GM23248 (cell line): ENCODE results near the gene TNIP1. TPM values are rescaled to one million over a fixed set of nuclear protein-coding genes. Genes with fewer than 3 reads are reported as not detected.

Source experiments
- DNase-seq: peaks from one replicate; pipeline ENCODE4 v3.0.0-alpha.2; 2015
- H2AFZ ChIP-seq: fragments of 200-600 bp; sonication (generic); 2 replicates; pipeline ENCODE4 v1.6.1; 2016; ENCODE audit warnings: antibody characterized with exemption
- H3F3A ChIP-seq: fragments of 200-600 bp; sonication (generic); 2 replicates; pipeline ENCODE4 v1.6.1; 2016; ENCODE audit warnings: mild to moderate bottlenecking, antibody characterized with exemption, mixed run types; ENCODE audit not compliant: insufficient read depth
- H3K27ac ChIP-seq: fragments of 200-600 bp; sonication (generic); 2 replicates; pipeline ENCODE4 v1.5.1; 2016; ENCODE audit warnings: mild to moderate bottlenecking
- H3K27me3 ChIP-seq: fragments of 200-600 bp; sonication (generic); replicated peaks from 2 replicates; pipeline ENCODE4 v1.6.1; 2016; ENCODE audit warnings: mild to moderate bottlenecking; ENCODE audit not compliant: insufficient read depth
- H3K36me3 ChIP-seq: fragments of 200-600 bp; sonication (generic); 2 replicates; pipeline ENCODE4 v1.6.1; 2016; ENCODE audit warnings: low read depth, mild to moderate bottlenecking
- H3K4me1 ChIP-seq: fragments of 200-600 bp; sonication (generic); 2 replicates; pipeline ENCODE4 v1.6.1; 2016; ENCODE audit warnings: mild to moderate bottlenecking; ENCODE audit not compliant: insufficient read depth
- H3K4me2 ChIP-seq: fragments of 200-600 bp; sonication (generic); one replicate; pipeline ENCODE4 v1.6.1; 2016; ENCODE audit warnings: mild to moderate bottlenecking; ENCODE audit not compliant: unreplicated experiment
- H3K4me3 ChIP-seq: fragments of 200-600 bp; sonication (generic); 2 replicates; pipeline ENCODE4 v1.5.1; 2016; ENCODE audit warnings: mild to moderate bottlenecking
- H3K79me2 ChIP-seq: fragments of 200-600 bp; sonication (generic); 2 replicates; pipeline ENCODE4 v1.6.1; 2016; ENCODE audit warnings: mild to moderate bottlenecking; ENCODE audit not compliant: insufficient read depth
- H3K9ac ChIP-seq: fragments of 200-600 bp; sonication (generic); 2 replicates; pipeline ENCODE4 v1.6.1; 2016; ENCODE audit warnings: mild to moderate bottlenecking
- H3K9me2 ChIP-seq: fragments of 200-600 bp; sonication (generic); 2 replicates; pipeline ENCODE4 v1.6.1; 2016; ENCODE audit warnings: mixed run types, mild to moderate bottlenecking, moderate library complexity; ENCODE audit not compliant: insufficient read depth
- H3K9me3 ChIP-seq: fragments of 200-600 bp; sonication (generic); one replicate; pipeline ENCODE4 v1.6.1; 2017; ENCODE audit warnings: low read depth
- H4K20me1 ChIP-seq: fragments of 200-600 bp; sonication (generic); 2 replicates; pipeline ENCODE4 v1.6.0; 2016; ENCODE audit not compliant: insufficient read depth
- EZH2 ChIP-seq: fragments of 200-600 bp; sonication (generic); IDR thresholded peaks from 2 replicates; pipeline ENCODE4 v1.6.1; 2018; ENCODE audit warnings: antibody characterized with exemption, mild to moderate bottlenecking; ENCODE audit not compliant: insufficient read depth, poor library complexity, severe bottlenecking
- EZH2phosphoT487 ChIP-seq: fragments of 200-600 bp; sonication (generic); IDR thresholded peaks from 2 replicates; pipeline ENCODE4 v1.6.1; 2018; ENCODE audit warnings: antibody characterized with exemption, moderate library complexity, mild to moderate bottlenecking, low read depth; ENCODE audit not compliant: insufficient read depth
- WGBS, 2 experiments: methylation state at CpG; one replicate each; pipeline ENCODE4 v1.1.6; 2015 to 2017; ENCODE audit warnings: low lambda C conversion rate in 2 of 2, low coverage in 1 of 2; ENCODE audit errors: missing lambda C conversion rate in 2 of 2; 5-methylcytosine and 5-hydroxymethylcytosine counted together
- in situ Hi-C: fragments of 300-500 bp; cut with MboI; formaldehyde crosslinking; loops from 2 replicates; pipeline ENCODE4 v1.15.0; 2020
- polyA plus RNA-seq: library from polyadenylated mRNA; unstranded; fragments of >200 nt; fragmentation: Nextera tagmentation; extraction: Ambion mirVana; gene quantifications from 2 replicates; pipeline ENCODE4 v1.2.1, GENCODE V29; 2016
- total RNA-seq: library from RNA; depleted of rRNA; stranded (reverse); fragments of >200 nt; shearing (Covaris generic); gene quantifications from 2 replicates; pipeline ENCODE4 v1.2.3, GENCODE V29; 2014; rRNA removed

Gene TNIP1, protein sequence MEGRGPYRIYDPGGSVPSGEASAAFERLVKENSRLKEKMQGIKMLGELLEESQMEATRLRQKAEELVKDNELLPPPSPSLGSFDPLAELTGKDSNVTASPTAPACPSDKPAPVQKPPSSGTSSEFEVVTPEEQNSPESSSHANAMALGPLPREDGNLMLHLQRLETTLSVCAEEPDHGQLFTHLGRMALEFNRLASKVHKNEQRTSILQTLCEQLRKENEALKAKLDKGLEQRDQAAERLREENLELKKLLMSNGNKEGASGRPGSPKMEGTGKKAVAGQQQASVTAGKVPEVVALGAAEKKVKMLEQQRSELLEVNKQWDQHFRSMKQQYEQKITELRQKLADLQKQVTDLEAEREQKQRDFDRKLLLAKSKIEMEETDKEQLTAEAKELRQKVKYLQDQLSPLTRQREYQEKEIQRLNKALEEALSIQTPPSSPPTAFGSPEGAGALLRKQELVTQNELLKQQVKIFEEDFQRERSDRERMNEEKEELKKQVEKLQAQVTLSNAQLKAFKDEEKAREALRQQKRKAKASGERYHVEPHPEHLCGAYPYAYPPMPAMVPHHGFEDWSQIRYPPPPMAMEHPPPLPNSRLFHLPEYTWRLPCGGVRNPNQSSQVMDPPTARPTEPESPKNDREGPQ
- total RNA-seq: 88.8 and 92.1 TPM in 2 replicates
- 43.1 and 43.2 TPM in 2 replicates for polyA plus RNA-seq

DNA sequence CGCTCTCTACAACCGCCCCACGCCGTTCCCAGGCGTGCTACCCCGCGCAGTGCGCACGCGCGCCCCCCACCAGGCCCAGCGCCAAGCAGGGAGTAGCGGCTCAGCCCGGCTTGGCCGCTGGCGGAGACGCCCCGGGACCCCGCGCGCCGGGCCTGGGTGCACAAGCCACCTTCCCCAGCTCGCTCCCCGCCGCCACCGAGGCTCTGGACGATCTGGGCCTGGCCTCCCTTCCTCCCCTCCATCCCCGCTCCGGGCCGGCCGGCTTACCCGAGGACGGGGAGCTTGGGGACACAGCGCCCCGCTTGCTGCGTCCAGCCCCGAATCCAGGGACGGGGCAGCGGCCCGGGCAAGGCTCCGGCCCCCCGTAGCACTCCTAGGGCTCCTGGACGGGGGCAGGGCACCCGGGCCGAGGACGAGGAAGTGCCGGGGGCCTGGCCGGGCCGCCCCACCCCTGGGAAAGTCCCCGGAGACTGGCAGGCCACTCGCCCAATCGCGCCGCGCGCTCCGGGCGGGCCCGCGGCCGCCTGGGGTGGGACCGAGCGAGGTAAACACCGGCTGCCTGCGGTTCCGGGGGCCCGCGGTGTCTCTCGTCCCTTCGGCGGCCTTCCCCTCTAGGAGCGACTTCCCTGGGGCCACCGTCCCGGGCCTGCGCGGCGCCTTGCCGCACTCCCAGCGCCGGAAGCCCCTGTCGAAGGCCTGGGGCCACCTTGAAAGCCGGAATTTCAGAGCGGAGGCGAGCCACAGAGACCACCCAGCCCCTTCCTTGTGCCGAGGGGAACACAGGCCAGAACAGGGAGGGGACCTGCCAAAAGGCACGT is at the start of gene TNIP1:
TSS of gene TNIP1 (minus strand) at position 422 of the 818 bp plus-strand sequence. CDS start 15,939 bp downstream, outside the sequence.
- peaks cover 29% of the 10 kb centered on the region for H3K4me1 ChIP-seq
- H3K9me2 ChIP-seq: no peaks in the 10 kb centered on the region
- TF ChIP-seq EZH2 (no peak), EZH2phosphoT487 (no peak)
- H3K79me2 ChIP-seq: peaks cover 53% of the 10 kb centered on the region
- in situ Hi-C loops: no loop called here
- H3K9ac ChIP-seq: peak within 1 kb of the TSS; percentile 95
- H3K9me3 ChIP-seq: no peaks in the 10 kb centered on the region
- H3F3A ChIP-seq: peaks cover 23% of the 10 kb centered on the region
- H3K27ac ChIP-seq: peak within 1 kb of the TSS; percentile 89
- H4K20me1 ChIP-seq: no peaks in the 10 kb centered on the region
- H3K27me3 ChIP-seq: no peaks in the 10 kb centered on the region
- WGBS, 2 experiments: 0 to 1% methylated on average over 55 to 67 of the region's 86 CpGs
- peak within 1 kb of the TSS; percentile 71 for H2AFZ ChIP-seq
- peak; percentile 91 for DNase-seq
- H3K36me3 ChIP-seq: no peaks in the 10 kb centered on the region
- peak within 1 kb of the TSS; percentile 84 for H3K4me3 ChIP-seq
- peak within 1 kb of the TSS; percentile 99 for H3K4me2 ChIP-seq

DNA sequence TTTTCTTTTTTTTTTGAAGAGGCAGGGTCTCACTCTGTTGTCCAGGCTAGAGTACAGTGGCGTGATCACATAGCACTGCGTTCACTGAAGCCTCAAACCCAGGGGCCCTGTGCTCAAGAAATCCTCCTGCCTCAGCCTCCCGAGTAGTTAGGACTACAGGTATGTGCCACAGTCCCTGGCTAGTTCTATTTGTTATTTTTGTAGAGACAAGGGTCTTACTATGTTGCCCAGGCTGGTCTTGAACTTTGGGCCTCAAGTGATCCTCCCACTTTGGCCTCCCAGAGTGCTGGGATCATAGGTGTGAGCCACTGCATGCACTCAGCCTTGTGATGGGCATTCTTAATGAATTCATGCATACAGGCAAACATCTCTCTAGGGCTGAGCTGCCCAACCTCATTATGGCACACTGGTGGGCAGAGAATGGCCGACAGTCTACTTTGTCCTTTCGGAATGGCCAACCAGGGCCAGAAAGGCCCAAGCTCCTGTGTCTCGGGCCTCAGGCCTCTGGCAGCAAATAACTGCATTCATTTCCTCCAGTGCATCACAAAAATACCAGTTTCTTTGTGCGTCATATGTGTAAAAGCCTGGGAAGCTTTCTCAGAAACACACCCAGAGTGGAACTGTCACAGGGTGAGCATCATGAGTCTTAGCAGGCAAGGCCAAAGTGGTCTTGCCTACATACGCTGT is 49.5 kb upstream of the TNIP1 start:
- H3K4me1 ChIP-seq: no peaks in the 10 kb centered on the region
- H3K4me2 ChIP-seq: no peak overlapping the region
- H4K20me1 ChIP-seq: no peaks in the 10 kb centered on the region
- H3K27ac ChIP-seq: no peak overlapping the region
- H2AFZ ChIP-seq: no peak overlapping the region
- peaks cover 65% of the 10 kb centered on the region for H3K36me3 ChIP-seq
- TF ChIP-seq EZH2phosphoT487: no peak
- TF ChIP-seq EZH2: no peak
- H3K4me3 ChIP-seq: no peak overlapping the region
- no peaks in the 10 kb centered on the region for H3K9me3 ChIP-seq
- H3K79me2 ChIP-seq: 0 out of 2 replicates have a peak, but pooled peaks cover 5% of the 10 kb centered on the region
- DNase-seq: no peak
- H3F3A ChIP-seq: peaks cover 5% of the 10 kb centered on the region
- H3K9me2 ChIP-seq: no peaks in the 10 kb centered on the region
- WGBS, 2 experiments: 93 to 96% methylated on average over 8 of the region's 8 CpGs
- in situ Hi-C loops: no loop called here
- H3K27me3 ChIP-seq: no peaks in the 10 kb centered on the region
- no peak overlapping the region for H3K9ac ChIP-seq

DNA sequence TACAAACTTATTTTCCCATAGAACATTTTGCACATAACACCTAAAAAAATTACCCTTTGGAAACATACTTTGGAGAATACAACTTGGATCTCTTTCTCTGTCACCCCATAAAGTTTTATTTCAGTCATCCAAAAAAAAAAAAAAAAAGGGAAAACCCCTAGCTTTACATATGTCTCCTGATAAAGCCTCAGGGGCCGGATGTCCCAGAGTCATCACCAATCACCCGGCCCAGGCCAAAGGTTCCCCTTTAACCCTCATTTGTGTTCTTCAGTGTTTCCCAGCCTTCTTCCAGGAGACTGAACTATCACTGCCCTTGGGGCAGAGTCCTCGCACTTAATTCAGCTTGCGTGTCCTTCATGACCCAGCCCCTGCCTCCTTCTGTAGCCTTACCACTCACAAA is 48.0 kb upstream of the TNIP1 start:
- H3K4me2 ChIP-seq: no peak overlapping the region
- peaks cover 12% of the 10 kb centered on the region; the same call in 1 of the 2 replicates for H3K79me2 ChIP-seq
- 75 to 78% methylated on average over 4 of the region's 4 CpGs for WGBS, 2 experiments
- peaks cover 58% of the 10 kb centered on the region for H3K36me3 ChIP-seq
- in situ Hi-C loops: no loop called here
- TF ChIP-seq EZH2 (no peak), EZH2phosphoT487 (no peak)
- H3K9me3 ChIP-seq: no peaks in the 10 kb centered on the region
- H2AFZ ChIP-seq: no peak overlapping the region
- peaks cover 5% of the 10 kb centered on the region for H3F3A ChIP-seq
- H3K27ac ChIP-seq: no peak overlapping the region
- H3K4me3 ChIP-seq: no peak overlapping the region
- H3K9ac ChIP-seq: no peak overlapping the region
- H3K4me1 ChIP-seq: no peaks in the 10 kb centered on the region
- no peaks in the 10 kb centered on the region for H3K9me2 ChIP-seq
- H3K27me3 ChIP-seq: no peaks in the 10 kb centered on the region
- H4K20me1 ChIP-seq: no peaks in the 10 kb centered on the region
- DNase-seq: no peak

DNA sequence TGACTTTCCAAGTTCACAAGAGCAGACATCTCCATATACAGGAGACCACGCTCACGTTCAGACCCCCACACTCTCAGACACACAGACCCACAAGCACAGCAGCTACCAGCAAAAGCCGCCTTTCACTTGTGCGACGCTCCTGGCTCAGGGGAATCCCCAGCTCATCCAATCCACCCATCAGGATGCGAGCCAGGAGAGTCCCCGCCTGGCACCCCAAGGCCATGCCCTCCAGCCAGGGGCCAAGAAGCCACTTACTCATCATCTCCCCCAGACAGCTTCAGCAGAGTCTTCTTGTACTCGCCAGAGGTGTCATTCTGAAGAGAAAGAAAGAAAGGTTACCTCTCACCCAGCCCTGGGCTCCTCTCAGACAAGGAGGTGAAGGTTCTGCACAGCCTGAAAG is 47.1 kb upstream of the TNIP1 start:
- WGBS, 2 experiments: 92 to 95% methylated on average over 8 of the region's 8 CpGs

More for the DNA sequence above, 47.1 kb upstream of the TNIP1 start:
- TF ChIP-seq EZH2phosphoT487 (no peak), EZH2 (no peak)
- H3K9ac ChIP-seq: no peak overlapping the region
- no peaks in the 10 kb centered on the region for H3K9me3 ChIP-seq
- no peaks in the 10 kb centered on the region for H3K27me3 ChIP-seq
- DNase-seq: no peak
- H3K4me2 ChIP-seq: no peak overlapping the region
- no peaks in the 10 kb centered on the region for H4K20me1 ChIP-seq
- H3K4me3 ChIP-seq: no peak overlapping the region
- no peaks in the 10 kb centered on the region for H3K4me1 ChIP-seq
- peaks cover 5% of the 10 kb centered on the region; the same call in 1 of the 2 replicates for H3F3A ChIP-seq
- H3K79me2 ChIP-seq: peaks cover 12% of the 10 kb centered on the region; the same call in 1 of the 2 replicates
- H3K27ac ChIP-seq: no peak overlapping the region
- no peak overlapping the region for H2AFZ ChIP-seq
- no peaks in the 10 kb centered on the region for H3K9me2 ChIP-seq
- in situ Hi-C loops: no loop called here
- H3K36me3 ChIP-seq: peaks cover 52% of the 10 kb centered on the region; the same call in 1 of the 2 replicates
